Spleen (tissue), 7 donors: ENCODE measurements around the gene MPZL2.

Experiments
- POLR2A ChIP-seq, 3 donors: fragments of 450-650 bp; IDR thresholded peaks; one replicate each; pipeline ENCODE4 v1.5.1; 2017; ENCODE audit warnings: antibody characterized with exemption in 3 of 3, mild to moderate bottlenecking in 1 of 3
- POLR2AphosphoS5 ChIP-seq, 3 donors: sonication (generic); formaldehyde crosslinking; IDR thresholded peaks; one replicate each; pipeline ENCODE4 v1.5.1; 2017; ENCODE audit warnings: antibody characterized with exemption in 3 of 3
- TF ChIP-seq, protein P1 (sequence below), 11 experiments: fragments of 200-600 bp in 7 of 11; fragments of 450-650 bp in 4 of 11; sonication (generic) in 4 of 11; IDR thresholded peaks in 8 of 11; conservative IDR thresholded peaks in 3 of 11; 1 replicate in 7 of 11; 2 replicates in 4 of 11; pipeline versions ENCODE4 v1.4.0 to v1.8.0; 2016 to 2021; ENCODE audit warnings: antibody characterized with exemption in 11 of 11, inconsistent platforms in 4 of 11, mild to moderate bottlenecking in 1 of 11
- donor health status: DM: no; HTN: no; CAD: no; lungs with moderate emphysema.
- donor health status: DM: no; HTN: no; CAD: no.
- donor health status: DM: no; HTN: no; CAD: no.

DNA sequence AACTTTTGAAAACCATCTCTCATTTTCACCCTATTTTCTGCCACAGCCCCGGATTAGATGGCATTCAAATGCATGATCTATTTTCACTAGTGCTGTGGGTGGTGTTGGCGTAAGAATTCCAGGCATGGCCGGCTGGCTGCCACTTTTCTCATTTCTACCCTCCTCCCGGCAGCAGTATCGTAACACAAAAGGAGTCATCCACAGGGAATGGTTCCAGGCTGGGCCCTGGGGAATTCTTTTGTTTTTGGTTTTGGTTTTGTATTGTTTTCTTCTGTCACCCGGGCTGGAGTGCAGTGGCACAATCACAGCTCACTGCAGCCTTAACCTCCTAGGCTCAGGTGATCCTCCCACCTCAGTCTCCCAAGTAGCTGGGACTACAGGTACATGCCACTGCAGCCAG, 53.1 kb downstream of the MPZL2 start:
- no peak for TF ChIP-seq POLR2A (IDR thresholded peaks at IDR 0.05)
- TF ChIP-seq, protein P1, sequence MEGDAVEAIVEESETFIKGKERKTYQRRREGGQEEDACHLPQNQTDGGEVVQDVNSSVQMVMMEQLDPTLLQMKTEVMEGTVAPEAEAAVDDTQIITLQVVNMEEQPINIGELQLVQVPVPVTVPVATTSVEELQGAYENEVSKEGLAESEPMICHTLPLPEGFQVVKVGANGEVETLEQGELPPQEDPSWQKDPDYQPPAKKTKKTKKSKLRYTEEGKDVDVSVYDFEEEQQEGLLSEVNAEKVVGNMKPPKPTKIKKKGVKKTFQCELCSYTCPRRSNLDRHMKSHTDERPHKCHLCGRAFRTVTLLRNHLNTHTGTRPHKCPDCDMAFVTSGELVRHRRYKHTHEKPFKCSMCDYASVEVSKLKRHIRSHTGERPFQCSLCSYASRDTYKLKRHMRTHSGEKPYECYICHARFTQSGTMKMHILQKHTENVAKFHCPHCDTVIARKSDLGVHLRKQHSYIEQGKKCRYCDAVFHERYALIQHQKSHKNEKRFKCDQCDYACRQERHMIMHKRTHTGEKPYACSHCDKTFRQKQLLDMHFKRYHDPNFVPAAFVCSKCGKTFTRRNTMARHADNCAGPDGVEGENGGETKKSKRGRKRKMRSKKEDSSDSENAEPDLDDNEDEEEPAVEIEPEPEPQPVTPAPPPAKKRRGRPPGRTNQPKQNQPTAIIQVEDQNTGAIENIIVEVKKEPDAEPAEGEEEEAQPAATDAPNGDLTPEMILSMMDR (IDR thresholded peaks at IDR 0.05 in 8 of 11, conservative IDR thresholded peaks at IDR 0.05 in 3 of 11): no peak
- TF ChIP-seq POLR2AphosphoS5 (IDR thresholded peaks at IDR 0.05): no peak
